ENCODE data around the gene CNN2.

The CNN2 gene

GRCh38 chr19:1025960-1026782, at the start of gene CNN2:
TSS of gene CNN2 (plus strand) at chr19:1026608. CDS start at chr19:1026662, 54 bp downstream.
- Histone ChIP-seq H3K9me3 (ENCODE audit: control insufficient read depth in 5 of 5, low read length in 5 of 5) (no peaks in the 10 kb centered on the region), H3K9ac (ENCODE audit: low read length in 5 of 5) (peak within 1 kb of the TSS in 4 of 5 donors; percentile 76 to 94 (median 84)), H3K4me3 (ENCODE audit: low read depth in 1 of 5, low read length in 5 of 5) (peak within 1 kb of the TSS; percentile 75 to 86 (median 81)), H3K27ac (ENCODE audit: low read depth, low read length) (peak within 1 kb of the TSS; percentile 78), H3K4me1 (ENCODE audit: control insufficient read depth in 5 of 5, insufficient read depth in 5 of 5, low read length in 5 of 5) (peaks cover 0 to 41% (median 33%) of the 10 kb centered on the region in 5 donors), H3K27me3 (ENCODE audit: control insufficient read depth in 5 of 5, insufficient read depth in 4 of 5, low read length in 5 of 5) (no peaks in the 10 kb centered on the region), H3K36me3 (ENCODE audit: control insufficient read depth in 5 of 5, insufficient read depth in 5 of 5, low read length in 5 of 5) (peaks cover 0 to 6% (median 0%) of the 10 kb centered on the region in 5 donors)

DNA sequence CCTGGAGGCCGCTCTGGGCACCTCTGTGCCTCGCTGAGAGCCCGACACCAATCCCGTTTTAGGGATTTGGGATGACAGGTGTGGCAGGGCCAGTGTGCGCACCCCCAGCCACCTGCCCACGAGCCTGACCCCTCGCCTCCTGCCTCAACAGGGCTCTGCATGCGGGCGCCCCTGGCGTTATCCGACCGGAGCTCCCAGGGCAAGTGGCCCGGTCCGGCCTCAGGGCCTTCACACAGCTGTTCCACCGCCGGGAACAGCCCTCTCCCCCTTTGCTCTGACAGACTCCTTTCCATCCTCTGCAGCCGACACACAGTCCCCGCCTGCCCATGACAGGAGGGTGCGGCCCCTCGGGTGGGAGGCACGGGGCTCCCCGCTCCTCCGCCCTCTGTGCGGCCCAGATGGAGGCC, 49.3 kb upstream of the CNN2 start:
- Histone ChIP-seq H3K27me3 (ENCODE audit: control insufficient read depth in 5 of 5, insufficient read depth in 4 of 5, low read length in 5 of 5) (peaks cover 0 to 3% (median 0%) of the 10 kb centered on the region in 5 donors), H3K4me1 (ENCODE audit: control insufficient read depth in 5 of 5, insufficient read depth in 5 of 5, low read length in 5 of 5) (peaks cover 0 to 9% (median 8%) of the 10 kb centered on the region in 5 donors), H3K9ac (ENCODE audit: low read length in 5 of 5) (no peak overlapping the region), H3K9me3 (ENCODE audit: control insufficient read depth in 5 of 5, low read length in 5 of 5) (no peaks in the 10 kb centered on the region), H3K4me3 (ENCODE audit: low read depth in 1 of 5, low read length in 5 of 5) (no peak overlapping the region), H3K27ac (ENCODE audit: low read depth, low read length) (no peak overlapping the region), H3K36me3 (ENCODE audit: control insufficient read depth in 5 of 5, insufficient read depth in 5 of 5, low read length in 5 of 5) (peaks cover 0 to 8% (median 0%) of the 10 kb centered on the region in 5 donors)

GRCh38 chr19:979318-979741, 47.1 kb upstream of the CNN2 start:
- peaks cover 0 to 3% (median 0%) of the 10 kb centered on the region in 5 donors for H3K27me3 ChIP-seq (ENCODE audit: control insufficient read depth in 5 of 5, insufficient read depth in 4 of 5, low read length in 5 of 5)
- H3K36me3 ChIP-seq (ENCODE audit: control insufficient read depth in 5 of 5, insufficient read depth in 5 of 5, low read length in 5 of 5), result no peaks in the 10 kb centered on the region
- peaks cover 0 to 25% (median 22%) of the 10 kb centered on the region in 5 donors for H3K4me1 ChIP-seq (ENCODE audit: control insufficient read depth in 5 of 5, insufficient read depth in 5 of 5, low read length in 5 of 5)
- no peak overlapping the region for H3K9ac ChIP-seq (ENCODE audit: low read length in 5 of 5)
- no peaks in the 10 kb centered on the region for H3K9me3 ChIP-seq (ENCODE audit: control insufficient read depth in 5 of 5, low read length in 5 of 5)
- H3K27ac ChIP-seq (ENCODE audit: low read depth, low read length), result no peak overlapping the region
- no peak overlapping the region for H3K4me3 ChIP-seq (ENCODE audit: low read depth in 1 of 5, low read length in 5 of 5)

- Histone ChIP-seq H3K4me3 (ENCODE audit: low read depth in 1 of 5, low read length in 5 of 5) (no peak overlapping the region), H3K9me3 (ENCODE audit: control insufficient read depth in 5 of 5, low read length in 5 of 5) (no peaks in the 10 kb centered on the region), H3K4me1 (ENCODE audit: control insufficient read depth in 5 of 5, insufficient read depth in 5 of 5, low read length in 5 of 5) (peaks cover 0 to 35% (median 32%) of the 10 kb centered on the region in 5 donors), H3K27me3 (ENCODE audit: control insufficient read depth in 5 of 5, insufficient read depth in 4 of 5, low read length in 5 of 5) (peaks cover 0 to 3% (median 0%) of the 10 kb centered on the region in 5 donors), H3K36me3 (ENCODE audit: control insufficient read depth in 5 of 5, insufficient read depth in 5 of 5, low read length in 5 of 5) (no peaks in the 10 kb centered on the region), H3K27ac (ENCODE audit: low read depth, low read length) (no peak overlapping the region), H3K9ac (ENCODE audit: low read length in 5 of 5) (peak overlapping the region in 2 of 5 donors; percentile 13 to 66)
Observed at GRCh38 chr19:980133-980998, 46.0 kb upstream of the CNN2 start.

- Histone ChIP-seq H3K27me3 (ENCODE audit: control insufficient read depth in 5 of 5, insufficient read depth in 4 of 5, low read length in 5 of 5) (peaks cover 0 to 3% (median 0%) of the 10 kb centered on the region in 5 donors), H3K9ac (ENCODE audit: low read length in 5 of 5) (no peak overlapping the region), H3K4me1 (ENCODE audit: control insufficient read depth in 5 of 5, insufficient read depth in 5 of 5, low read length in 5 of 5) (peaks cover 0 to 35% (median 33%) of the 10 kb centered on the region in 5 donors), H3K9me3 (ENCODE audit: control insufficient read depth in 5 of 5, low read length in 5 of 5) (no peaks in the 10 kb centered on the region), H3K36me3 (ENCODE audit: control insufficient read depth in 5 of 5, insufficient read depth in 5 of 5, low read length in 5 of 5) (peaks cover 0 to 20% (median 10%) of the 10 kb centered on the region in 5 donors), H3K27ac (ENCODE audit: low read depth, low read length) (no peak overlapping the region), H3K4me3 (ENCODE audit: low read depth in 1 of 5, low read length in 5 of 5) (peak overlapping the region in 4 of 5 donors; percentile 36 to 52 (median 42))
Observed at GRCh38 chr19:982567-983170, 43.7 kb upstream of the CNN2 start.

DNA sequence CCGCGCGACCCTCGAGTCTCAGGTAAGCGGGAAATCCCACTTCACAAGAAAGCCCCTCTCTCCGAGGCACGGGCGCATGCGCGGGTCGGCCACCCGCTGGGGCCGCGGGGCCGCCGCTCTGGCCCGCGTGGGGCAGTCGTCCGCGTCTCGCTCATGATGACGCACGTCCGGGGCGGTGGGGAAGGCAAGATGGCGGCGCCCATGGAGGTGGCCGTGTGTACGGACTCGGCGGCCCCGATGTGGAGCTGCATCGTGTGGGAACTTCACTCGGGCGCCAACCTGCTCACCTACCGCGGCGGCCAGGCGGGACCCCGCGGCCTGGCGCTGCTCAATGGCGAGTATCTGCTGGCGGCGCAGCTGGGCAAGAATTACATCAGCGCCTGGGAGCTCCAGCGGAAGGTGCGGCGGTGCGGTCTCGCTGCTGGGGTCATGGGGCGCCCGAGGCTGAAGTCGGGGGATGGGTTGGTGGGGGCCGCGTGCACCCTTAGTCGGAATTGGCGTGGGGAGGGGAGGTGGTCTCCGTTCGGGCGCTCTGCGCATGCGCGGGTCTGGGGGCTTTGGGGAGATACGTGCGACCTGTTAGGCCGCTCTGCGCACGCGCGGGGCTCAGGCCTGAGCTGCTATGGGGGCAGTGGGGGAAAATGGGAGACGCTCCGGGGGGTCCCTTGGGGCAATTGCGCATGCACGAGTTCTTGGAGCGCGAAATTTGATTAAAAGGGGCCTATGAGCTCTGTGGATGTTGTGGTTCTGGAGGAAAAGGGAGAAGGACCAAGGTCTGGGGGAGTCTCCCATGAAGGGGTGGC, 42.0 kb upstream of the CNN2 start, which contains the start of gene WDR18:
TSS of gene WDR18 (plus strand) at position 181 of the 803 bp plus-strand sequence. CDS start at position 190, 9 bp downstream.
- Histone ChIP-seq H3K9me3 (ENCODE audit: control insufficient read depth in 5 of 5, low read length in 5 of 5) (no peaks in the 10 kb centered on the region), H3K36me3 (ENCODE audit: control insufficient read depth in 5 of 5, insufficient read depth in 5 of 5, low read length in 5 of 5) (peaks cover 0 to 32% (median 16%) of the 10 kb centered on the region in 5 donors), H3K27me3 (ENCODE audit: control insufficient read depth in 5 of 5, insufficient read depth in 4 of 5, low read length in 5 of 5) (peaks cover 0 to under 1% (median 0%) of the 10 kb centered on the region in 5 donors), H3K4me3 (ENCODE audit: low read depth in 1 of 5, low read length in 5 of 5) (peak within 1 kb of the TSS; percentile 70 to 97 (median 94)), H3K9ac (ENCODE audit: low read length in 5 of 5) (peak within 1 kb of the TSS in 4 of 5 donors; percentile 78 to 91 (median 87)), H3K27ac (ENCODE audit: low read depth, low read length) (peak within 1 kb of the TSS; percentile 76), H3K4me1 (ENCODE audit: control insufficient read depth in 5 of 5, insufficient read depth in 5 of 5, low read length in 5 of 5) (peaks cover 0 to 35% (median 33%) of the 10 kb centered on the region in 5 donors)

GRCh38 chr19:986083-986482, 40.3 kb upstream of the CNN2 start:
- Histone ChIP-seq H3K9me3 (ENCODE audit: control insufficient read depth in 5 of 5, low read length in 5 of 5) (no peaks in the 10 kb centered on the region), H3K4me1 (ENCODE audit: control insufficient read depth in 5 of 5, insufficient read depth in 5 of 5, low read length in 5 of 5) (peaks cover 0 to 41% (median 26%) of the 10 kb centered on the region in 5 donors), H3K9ac (ENCODE audit: low read length in 5 of 5) (no peak overlapping the region), H3K36me3 (ENCODE audit: control insufficient read depth in 5 of 5, insufficient read depth in 5 of 5, low read length in 5 of 5) (peaks cover 0 to 49% (median 27%) of the 10 kb centered on the region in 5 donors), H3K4me3 (ENCODE audit: low read depth in 1 of 5, low read length in 5 of 5) (no peak overlapping the region), H3K27ac (ENCODE audit: low read depth, low read length) (no peak overlapping the region), H3K27me3 (ENCODE audit: control insufficient read depth in 5 of 5, insufficient read depth in 4 of 5, low read length in 5 of 5) (no peaks in the 10 kb centered on the region)

DNA sequence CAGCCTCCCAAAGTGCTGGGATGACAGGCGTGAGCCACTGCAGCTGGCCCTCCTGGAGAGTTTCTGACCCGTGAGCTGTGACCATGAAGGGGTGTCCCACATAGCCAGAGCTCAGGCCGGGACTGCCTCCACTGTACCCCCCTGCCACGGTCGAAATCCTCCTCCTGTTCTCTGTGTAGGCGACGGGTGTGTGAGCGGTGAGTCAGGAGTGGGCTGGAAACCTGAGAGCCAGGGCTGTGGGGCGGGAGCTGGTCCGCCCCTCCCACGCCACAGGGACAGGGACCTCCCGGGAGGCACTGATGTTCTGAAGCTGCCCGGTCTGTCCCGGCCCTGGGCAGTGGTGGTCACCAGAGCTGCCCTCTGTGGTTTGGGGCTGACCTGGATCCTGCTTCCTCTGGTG, 38.3 kb upstream of the CNN2 start:
- H3K36me3 ChIP-seq (ENCODE audit: control insufficient read depth in 5 of 5, insufficient read depth in 5 of 5, low read length in 5 of 5), result peaks cover 0 to 61% (median 33%) of the 10 kb centered on the region in 5 donors
- no peak overlapping the region for H3K4me3 ChIP-seq (ENCODE audit: low read depth in 1 of 5, low read length in 5 of 5)
- H3K4me1 ChIP-seq (ENCODE audit: control insufficient read depth in 5 of 5, insufficient read depth in 5 of 5, low read length in 5 of 5), result peaks cover 0 to 47% (median 26%) of the 10 kb centered on the region in 5 donors
- H3K27ac ChIP-seq (ENCODE audit: low read depth, low read length), result no peak overlapping the region
- H3K9ac ChIP-seq (ENCODE audit: low read length in 5 of 5), result no peak overlapping the region
- H3K27me3 ChIP-seq (ENCODE audit: control insufficient read depth in 5 of 5, insufficient read depth in 4 of 5, low read length in 5 of 5), result no peaks in the 10 kb centered on the region
- no peaks in the 10 kb centered on the region for H3K9me3 ChIP-seq (ENCODE audit: control insufficient read depth in 5 of 5, low read length in 5 of 5)

DNA sequence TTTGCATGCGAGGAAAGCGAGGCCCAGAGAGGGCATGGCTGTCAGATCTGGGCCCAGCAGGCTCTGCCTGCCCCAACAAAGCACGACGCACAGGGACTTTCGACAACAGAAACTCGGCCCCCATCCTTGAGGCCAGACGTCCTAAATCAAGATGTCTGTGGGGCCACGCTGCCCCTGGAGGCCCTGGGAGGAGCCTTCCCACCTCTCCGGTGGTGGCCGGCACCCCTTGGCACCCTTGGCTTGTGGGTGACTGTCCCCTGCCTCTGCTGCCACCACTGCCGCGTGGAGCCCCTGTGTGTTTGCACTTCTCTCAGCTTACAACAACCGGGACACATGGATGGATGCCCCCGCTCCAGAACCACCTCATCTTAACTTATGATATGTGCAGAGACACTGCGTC, 37.9 kb upstream of the CNN2 start:
- no peak overlapping the region for H3K9ac ChIP-seq (ENCODE audit: low read length in 5 of 5)
- H3K4me1 ChIP-seq (ENCODE audit: control insufficient read depth in 5 of 5, insufficient read depth in 5 of 5, low read length in 5 of 5), result peaks cover 0 to 49% (median 27%) of the 10 kb centered on the region in 5 donors
- H3K9me3 ChIP-seq (ENCODE audit: control insufficient read depth in 5 of 5, low read length in 5 of 5), result no peaks in the 10 kb centered on the region
- peaks cover 0 to 64% (median 36%) of the 10 kb centered on the region in 5 donors for H3K36me3 ChIP-seq (ENCODE audit: control insufficient read depth in 5 of 5, insufficient read depth in 5 of 5, low read length in 5 of 5)
- H3K27ac ChIP-seq (ENCODE audit: low read depth, low read length), result no peak overlapping the region
- no peak overlapping the region for H3K4me3 ChIP-seq (ENCODE audit: low read depth in 1 of 5, low read length in 5 of 5)
- no peaks in the 10 kb centered on the region for H3K27me3 ChIP-seq (ENCODE audit: control insufficient read depth in 5 of 5, insufficient read depth in 4 of 5, low read length in 5 of 5)

Measured in subcutaneous abdominal adipose tissue (tissue), 5 donors.